GM23338 (cell line): ENCODE data around the gene KIFAP3. TPM values are rescaled to one million over a fixed set of nuclear protein-coding genes. Genes with fewer than 3 reads are reported as not detected.

Experiments
- ATAC-seq: fragments of 200-7000 bp; cut with Tn5 transposase; 3 replicates; pipeline ENCODE4 v1.9.1; 2020
- DNase-seq: peaks from one replicate; pipeline ENCODE4 v3.0.0-alpha.2; 2015; ENCODE audit warnings: low spot score
- H2AFZ ChIP-seq: fragments of 200-600 bp; sonication (generic); 2 replicates; pipeline ENCODE4 v1.8.0; 2016; ENCODE audit warnings: antibody characterized with exemption, mild to moderate bottlenecking, moderate library complexity
- H3F3A ChIP-seq: fragments of 200-600 bp; sonication (generic); replicated peaks from 2 replicates; pipeline ENCODE4 v1.8.0; 2017; ENCODE audit warnings: antibody characterized with exemption, mixed run types, low read depth
- H3K27ac ChIP-seq: fragments of 200-600 bp; sonication (generic); 2 replicates; pipeline ENCODE4 v1.6.1; 2016; ENCODE audit warnings: low read depth
- H3K27me3 ChIP-seq: fragments of 200-600 bp; sonication (generic); 2 replicates; pipeline ENCODE4 v1.8.0; 2016; ENCODE audit warnings: mild to moderate bottlenecking, mixed run types, moderate library complexity; ENCODE audit not compliant: insufficient read depth
- H3K36me3 ChIP-seq: fragments of 200-600 bp; sonication (generic); 2 replicates; pipeline ENCODE4 v1.8.0; 2016; ENCODE audit warnings: mild to moderate bottlenecking; ENCODE audit not compliant: insufficient read depth
- H3K4me1 ChIP-seq: fragments of 200-600 bp; sonication (generic); 2 replicates; pipeline ENCODE4 v1.8.0; 2016; ENCODE audit warnings: mild to moderate bottlenecking, moderate library complexity; ENCODE audit not compliant: insufficient read depth
- H3K4me2 ChIP-seq: fragments of 200-600 bp; sonication (generic); 2 replicates; pipeline ENCODE4 v1.7.1; 2017; ENCODE audit warnings: mixed run types
- H3K4me3 ChIP-seq: fragments of 200-600 bp; sonication (generic); 2 replicates; pipeline ENCODE4 v1.6.1; 2016; ENCODE audit warnings: mixed run types
- H3K79me2 ChIP-seq: fragments of 200-600 bp; sonication (generic); replicated peaks from 2 replicates; pipeline ENCODE4 v1.8.0; 2017; ENCODE audit warnings: mild to moderate bottlenecking; ENCODE audit not compliant: insufficient read depth
- H3K9me2 ChIP-seq: fragments of 200-600 bp; sonication (generic); 2 replicates; pipeline ENCODE4 v1.8.0; 2017; ENCODE audit not compliant: insufficient read depth
- H4K20me1 ChIP-seq: fragments of 200-600 bp; sonication (generic); replicated peaks from 2 replicates; pipeline ENCODE4 v1.8.0; 2017; ENCODE audit warnings: mild to moderate bottlenecking; ENCODE audit not compliant: insufficient read depth
- H3K27ac Mint-ChIP-seq: 2 replicates; pipeline ENCODE4 v1.8.0; 2020; ENCODE audit warnings: inconsistent platforms, mild to moderate bottlenecking, moderate library complexity, mixed read lengths
- H3K27me3 Mint-ChIP-seq: 3 replicates; pipeline ENCODE4 v1.8.0; 2022; ENCODE audit warnings: low read depth, mild to moderate bottlenecking, moderate library complexity, mixed read lengths, inconsistent platforms; ENCODE audit not compliant: insufficient read depth, poor library complexity
- H3K36me3 Mint-ChIP-seq: 3 replicates; pipeline ENCODE4 v1.8.0; 2021; ENCODE audit warnings: low read depth, mild to moderate bottlenecking, inconsistent platforms, moderate library complexity, mixed read lengths
- H3K4me1 Mint-ChIP-seq: 3 replicates; pipeline ENCODE4 v1.8.0; 2020; ENCODE audit warnings: mild to moderate bottlenecking, inconsistent platforms, mixed read lengths
- H3K4me3 Mint-ChIP-seq: 3 replicates; pipeline ENCODE4 v1.8.0; 2021; ENCODE audit warnings: moderate library complexity, mild to moderate bottlenecking, inconsistent platforms, mixed read lengths
- H3K9me3 Mint-ChIP-seq: 3 replicates; pipeline ENCODE4 v1.8.0; 2020; ENCODE audit warnings: moderate library complexity, mild to moderate bottlenecking, inconsistent platforms, mixed read lengths
- CREB1 ChIP-seq: fragments of 250-450 bp; sonication (Bioruptor Pico); IDR thresholded peaks from 2 replicates; pipeline ENCODE4 v1.5.0; 2020; ENCODE audit warnings: low read depth, mild to moderate bottlenecking, moderate library complexity
- CTCF ChIP-seq, 2 experiments: fragments of 200-600 bp in 1 of 2; sonication (generic) in 1 of 2; conservative IDR thresholded peaks; 2 replicates each; pipeline versions ENCODE4 v1.5.1 to v1.6.1; 2016 to 2017; ENCODE audit warnings: antibody characterized with exemption in 2 of 2, low read depth in 2 of 2, mild to moderate bottlenecking in 2 of 2, moderate library complexity in 1 of 2
- ETS1 ChIP-seq: IDR thresholded peaks from 2 replicates; pipeline ENCODE4 v1.6.1; 2016; ENCODE audit warnings: antibody characterized with exemption
- EZH2 ChIP-seq: fragments of 200-600 bp; sonication (generic); IDR thresholded peaks from one replicate; pipeline ENCODE4 v1.8.0; 2017; ENCODE audit warnings: antibody characterized with exemption, mild to moderate bottlenecking, low read depth; ENCODE audit not compliant: unreplicated experiment
- EZH2phosphoT487 ChIP-seq: fragments of 200-600 bp; sonication (generic); IDR thresholded peaks from one replicate; pipeline ENCODE4 v1.8.1; 2018; ENCODE audit warnings: antibody characterized with exemption; ENCODE audit not compliant: unreplicated experiment
- JUNB ChIP-seq: IDR thresholded peaks from one replicate; pipeline ENCODE4 v1.6.1; 2016; ENCODE audit warnings: antibody characterized with exemption; ENCODE audit not compliant: unreplicated experiment
- NANOG ChIP-seq: IDR thresholded peaks from 2 replicates; pipeline ENCODE4 v1.6.1; 2016; ENCODE audit warnings: antibody characterized with exemption, borderline replicate concordance
- POLR2AphosphoS5 ChIP-seq: IDR thresholded peaks from 2 replicates; pipeline ENCODE4 v1.6.1; 2016; ENCODE audit warnings: antibody characterized with exemption, low read depth
- STAT1 ChIP-seq: IDR thresholded peaks from one replicate; pipeline ENCODE4 v1.6.1; 2016; ENCODE audit warnings: antibody characterized with exemption; ENCODE audit not compliant: unreplicated experiment
- ZNF114 ChIP-seq: fragments of 250-450 bp; sonication (Bioruptor Pico); IDR thresholded peaks from 2 replicates; pipeline ENCODE4 v1.5.0; 2020; ENCODE audit warnings: mild to moderate bottlenecking, moderate library complexity
- ZNF331 ChIP-seq: fragments of 250-450 bp; sonication (Bioruptor Pico); IDR thresholded peaks from 2 replicates; pipeline ENCODE4 v1.5.0; 2020; ENCODE audit warnings: low read depth, mild to moderate bottlenecking, moderate library complexity
- polyA plus RNA-seq: library from polyadenylated mRNA; unstranded; fragments of >200 nt; fragmentation: Nextera tagmentation; extraction: Ambion mirVana; gene quantifications from 2 replicates; pipeline ENCODE4 v1.2.1, GENCODE V29; 2016
- total RNA-seq: library from RNA; depleted of rRNA; stranded (reverse); fragments of >200 nt; shearing (Covaris generic); gene quantifications from 2 replicates; pipeline ENCODE4 v1.2.3, GENCODE V29; 2014
- TF ChIP-seq, protein P1 (sequence below): fragments of 250-450 bp; sonication (Bioruptor Pico); IDR thresholded peaks from 2 replicates; pipeline ENCODE4 v1.5.0; 2020; ENCODE audit warnings: mild to moderate bottlenecking, moderate library complexity
- TF ChIP-seq, protein P2 (sequence below): IDR thresholded peaks from one replicate; pipeline ENCODE4 v1.6.1; 2018; ENCODE audit warnings: antibody characterized with exemption; ENCODE audit not compliant: unreplicated experiment

KIFAP3 gene
- total and polyA plus RNA-seq, 2 experiments from 2014 or later: 2.7 to 3.1 TPM

GRCh38 chr1:170095976-170096748 is 21.7 kb upstream of the KIFAP3 start:
- ATAC-seq (no peak), DNase-seq (no peak)
- peaks cover 25% of the 10 kb centered on the region for H3K4me1 Mint-ChIP-seq
- H3K9me3 Mint-ChIP-seq: peaks cover 20% of the 10 kb centered on the region
- Histone ChIP-seq H3K79me2 (no peaks in the 10 kb centered on the region), H3K9me2 (no peaks in the 10 kb centered on the region), H3F3A (no peaks in the 10 kb centered on the region), H3K27me3 (no peaks in the 10 kb centered on the region), H3K4me1 (0 out of 2 replicates have a peak, but pooled peaks cover 3% of the 10 kb centered on the region), H3K27ac (no peak overlapping the region), H3K4me2 (no peak overlapping the region), H4K20me1 (no peaks in the 10 kb centered on the region), H3K36me3 (no peaks in the 10 kb centered on the region), H3K4me3 (no peak overlapping the region), H2AFZ (peak overlapping the region; percentile 23)
- H3K27ac Mint-ChIP-seq: no peak overlapping the region
- TF ChIP-seq, protein P1, sequence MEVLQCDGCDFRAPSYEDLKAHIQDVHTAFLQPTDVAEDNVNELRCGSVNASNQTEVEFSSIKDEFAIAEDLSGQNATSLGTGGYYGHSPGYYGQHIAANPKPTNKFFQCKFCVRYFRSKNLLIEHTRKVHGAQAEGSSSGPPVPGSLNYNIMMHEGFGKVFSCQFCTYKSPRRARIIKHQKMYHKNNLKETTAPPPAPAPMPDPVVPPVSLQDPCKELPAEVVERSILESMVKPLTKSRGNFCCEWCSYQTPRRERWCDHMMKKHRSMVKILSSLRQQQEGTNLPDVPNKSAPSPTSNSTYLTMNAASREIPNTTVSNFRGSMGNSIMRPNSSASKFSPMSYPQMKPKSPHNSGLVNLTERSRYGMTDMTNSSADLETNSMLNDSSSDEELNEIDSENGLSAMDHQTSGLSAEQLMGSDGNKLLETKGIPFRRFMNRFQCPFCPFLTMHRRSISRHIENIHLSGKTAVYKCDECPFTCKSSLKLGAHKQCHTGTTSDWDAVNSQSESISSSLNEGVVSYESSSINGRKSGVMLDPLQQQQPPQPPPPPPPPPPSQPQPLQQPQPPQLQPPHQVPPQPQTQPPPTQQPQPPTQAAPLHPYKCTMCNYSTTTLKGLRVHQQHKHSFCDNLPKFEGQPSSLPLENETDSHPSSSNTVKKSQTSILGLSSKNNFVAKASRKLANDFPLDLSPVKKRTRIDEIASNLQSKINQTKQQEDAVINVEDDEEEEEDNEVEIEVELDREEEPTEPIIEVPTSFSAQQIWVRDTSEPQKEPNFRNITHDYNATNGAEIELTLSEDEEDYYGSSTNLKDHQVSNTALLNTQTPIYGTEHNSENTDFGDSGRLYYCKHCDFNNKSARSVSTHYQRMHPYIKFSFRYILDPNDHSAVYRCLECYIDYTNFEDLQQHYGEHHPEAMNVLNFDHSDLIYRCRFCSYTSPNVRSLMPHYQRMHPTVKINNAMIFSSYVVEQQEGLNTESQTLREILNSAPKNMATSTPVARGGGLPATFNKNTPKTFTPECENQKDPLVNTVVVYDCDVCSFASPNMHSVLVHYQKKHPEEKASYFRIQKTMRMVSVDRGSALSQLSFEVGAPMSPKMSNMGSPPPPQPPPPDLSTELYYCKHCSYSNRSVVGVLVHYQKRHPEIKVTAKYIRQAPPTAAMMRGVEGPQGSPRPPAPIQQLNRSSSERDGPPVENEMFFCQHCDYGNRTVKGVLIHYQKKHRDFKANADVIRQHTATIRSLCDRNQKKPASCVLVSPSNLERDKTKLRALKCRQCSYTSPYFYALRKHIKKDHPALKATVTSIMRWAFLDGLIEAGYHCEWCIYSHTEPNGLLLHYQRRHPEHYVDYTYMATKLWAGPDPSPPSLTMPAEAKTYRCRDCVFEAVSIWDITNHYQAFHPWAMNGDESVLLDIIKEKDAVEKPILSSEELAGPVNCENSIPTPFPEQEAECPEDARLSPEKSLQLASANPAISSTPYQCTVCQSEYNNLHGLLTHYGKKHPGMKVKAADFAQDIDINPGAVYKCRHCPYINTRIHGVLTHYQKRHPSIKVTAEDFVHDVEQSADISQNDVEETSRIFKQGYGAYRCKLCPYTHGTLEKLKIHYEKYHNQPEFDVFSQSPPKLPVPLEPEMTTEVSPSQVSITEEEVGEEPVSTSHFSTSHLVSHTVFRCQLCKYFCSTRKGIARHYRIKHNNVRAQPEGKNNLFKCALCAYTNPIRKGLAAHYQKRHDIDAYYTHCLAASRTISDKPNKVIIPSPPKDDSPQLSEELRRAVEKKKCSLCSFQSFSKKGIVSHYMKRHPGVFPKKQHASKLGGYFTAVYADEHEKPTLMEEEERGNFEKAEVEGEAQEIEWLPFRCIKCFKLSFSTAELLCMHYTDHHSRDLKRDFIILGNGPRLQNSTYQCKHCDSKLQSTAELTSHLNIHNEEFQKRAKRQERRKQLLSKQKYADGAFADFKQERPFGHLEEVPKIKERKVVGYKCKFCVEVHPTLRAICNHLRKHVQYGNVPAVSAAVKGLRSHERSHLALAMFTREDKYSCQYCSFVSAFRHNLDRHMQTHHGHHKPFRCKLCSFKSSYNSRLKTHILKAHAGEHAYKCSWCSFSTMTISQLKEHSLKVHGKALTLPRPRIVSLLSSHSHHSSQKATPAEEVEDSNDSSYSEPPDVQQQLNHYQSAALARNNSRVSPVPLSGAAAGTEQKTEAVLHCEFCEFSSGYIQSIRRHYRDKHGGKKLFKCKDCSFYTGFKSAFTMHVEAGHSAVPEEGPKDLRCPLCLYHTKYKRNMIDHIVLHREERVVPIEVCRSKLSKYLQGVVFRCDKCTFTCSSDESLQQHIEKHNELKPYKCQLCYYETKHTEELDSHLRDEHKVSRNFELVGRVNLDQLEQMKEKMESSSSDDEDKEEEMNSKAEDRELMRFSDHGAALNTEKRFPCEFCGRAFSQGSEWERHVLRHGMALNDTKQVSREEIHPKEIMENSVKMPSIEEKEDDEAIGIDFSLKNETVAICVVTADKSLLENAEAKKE (CRISPR knock-in tag): no peak
- TF ChIP-seq JUNB (no peak), EZH2phosphoT487 (no peak), CREB1 (CRISPR knock-in tag) (no peak), CTCF (conservative IDR thresholded peaks at IDR 0.05; ENCODE audit: low read depth in 2 of 2) (no peak), NANOG (no peak), POLR2AphosphoS5 (no peak), ZNF114 (CRISPR knock-in tag) (no peak), STAT1 (no peak), EZH2 (no peak), ZNF331 (CRISPR knock-in tag) (no peak), ETS1 (no peak)
- TF ChIP-seq, protein P2, sequence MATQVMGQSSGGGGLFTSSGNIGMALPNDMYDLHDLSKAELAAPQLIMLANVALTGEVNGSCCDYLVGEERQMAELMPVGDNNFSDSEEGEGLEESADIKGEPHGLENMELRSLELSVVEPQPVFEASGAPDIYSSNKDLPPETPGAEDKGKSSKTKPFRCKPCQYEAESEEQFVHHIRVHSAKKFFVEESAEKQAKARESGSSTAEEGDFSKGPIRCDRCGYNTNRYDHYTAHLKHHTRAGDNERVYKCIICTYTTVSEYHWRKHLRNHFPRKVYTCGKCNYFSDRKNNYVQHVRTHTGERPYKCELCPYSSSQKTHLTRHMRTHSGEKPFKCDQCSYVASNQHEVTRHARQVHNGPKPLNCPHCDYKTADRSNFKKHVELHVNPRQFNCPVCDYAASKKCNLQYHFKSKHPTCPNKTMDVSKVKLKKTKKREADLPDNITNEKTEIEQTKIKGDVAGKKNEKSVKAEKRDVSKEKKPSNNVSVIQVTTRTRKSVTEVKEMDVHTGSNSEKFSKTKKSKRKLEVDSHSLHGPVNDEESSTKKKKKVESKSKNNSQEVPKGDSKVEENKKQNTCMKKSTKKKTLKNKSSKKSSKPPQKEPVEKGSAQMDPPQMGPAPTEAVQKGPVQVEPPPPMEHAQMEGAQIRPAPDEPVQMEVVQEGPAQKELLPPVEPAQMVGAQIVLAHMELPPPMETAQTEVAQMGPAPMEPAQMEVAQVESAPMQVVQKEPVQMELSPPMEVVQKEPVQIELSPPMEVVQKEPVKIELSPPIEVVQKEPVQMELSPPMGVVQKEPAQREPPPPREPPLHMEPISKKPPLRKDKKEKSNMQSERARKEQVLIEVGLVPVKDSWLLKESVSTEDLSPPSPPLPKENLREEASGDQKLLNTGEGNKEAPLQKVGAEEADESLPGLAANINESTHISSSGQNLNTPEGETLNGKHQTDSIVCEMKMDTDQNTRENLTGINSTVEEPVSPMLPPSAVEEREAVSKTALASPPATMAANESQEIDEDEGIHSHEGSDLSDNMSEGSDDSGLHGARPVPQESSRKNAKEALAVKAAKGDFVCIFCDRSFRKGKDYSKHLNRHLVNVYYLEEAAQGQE: no peak
- peaks cover 5% of the 10 kb centered on the region; the same call in 1 of the 3 replicates for H3K36me3 Mint-ChIP-seq
- H3K27me3 Mint-ChIP-seq: no peaks in the 10 kb centered on the region
- H3K4me3 Mint-ChIP-seq: no peak overlapping the region
